ENCODE measurements around the gene HPCAL1.

The HPCAL1 gene

DNA sequence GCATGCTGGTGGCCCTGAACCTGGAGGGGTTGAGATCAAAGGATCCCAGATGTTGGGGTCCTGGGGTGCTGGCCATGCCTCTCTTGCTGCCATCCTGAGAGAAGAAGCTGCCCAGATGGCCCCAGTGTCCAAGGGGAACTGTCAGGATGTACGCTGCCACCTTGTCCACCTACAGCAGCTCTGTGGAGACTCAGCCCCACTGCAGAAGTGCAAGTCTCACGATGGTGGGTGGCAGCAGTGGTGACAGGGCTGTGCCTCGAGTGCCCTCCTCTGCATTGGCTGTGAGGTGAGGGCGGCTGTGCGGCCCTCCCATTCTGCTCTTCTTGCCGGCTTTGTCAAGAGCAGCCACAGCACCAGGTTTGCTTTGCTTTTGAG, 120.7 kb downstream of the HPCAL1 start:
- CTCF ChIA-PET = interaction anchor here (0.8 to 12.4 kb wide), 9 partner anchors 10 to 653 kb away, joined by 3 to 156 read pairs (median 5); no protein-coding TSS in a partner anchor
- POLR2A ChIA-PET = interaction anchor here (1.6 kb wide), 1 partner anchor 25 kb away, joined by 3 read pairs; the partner anchor contains the start of gene ODC1

GRCh38 chr2:10424051-10424450, 121.3 kb downstream of the HPCAL1 start:
- no peak overlapping the region for H3K4me3 ChIP-seq (ENCODE audit: low read depth, low read length)
- POLR2A ChIA-PET = interaction anchor here (1.6 kb wide), 1 partner anchor 24 kb away, joined by 3 read pairs; the partner anchor contains the start of gene ODC1
- CTCF ChIA-PET = interaction anchor here (0.8 to 12.4 kb wide), 14 partner anchors 8 to 654 kb away, joined by 3 to 156 read pairs (median 4); no protein-coding TSS in a partner anchor
- no peak for TF ChIP-seq CTCF (IDR thresholded peaks at IDR 0.05; ENCODE audit: insufficient read depth, low read length, missing control alignments)
- DNase-seq (ENCODE audit: low read depth, low spot score) = peak; percentile 80

More for the DNA sequence above, 120.7 kb downstream of the HPCAL1 start:
- DNase-seq (ENCODE audit: low read depth, low spot score) = no peak
- no peak overlapping the region for H3K4me3 ChIP-seq (ENCODE audit: low read depth, low read length)
- TF ChIP-seq CTCF (IDR thresholded peaks at IDR 0.05; ENCODE audit: insufficient read depth, low read length, missing control alignments) = no peak

DNA sequence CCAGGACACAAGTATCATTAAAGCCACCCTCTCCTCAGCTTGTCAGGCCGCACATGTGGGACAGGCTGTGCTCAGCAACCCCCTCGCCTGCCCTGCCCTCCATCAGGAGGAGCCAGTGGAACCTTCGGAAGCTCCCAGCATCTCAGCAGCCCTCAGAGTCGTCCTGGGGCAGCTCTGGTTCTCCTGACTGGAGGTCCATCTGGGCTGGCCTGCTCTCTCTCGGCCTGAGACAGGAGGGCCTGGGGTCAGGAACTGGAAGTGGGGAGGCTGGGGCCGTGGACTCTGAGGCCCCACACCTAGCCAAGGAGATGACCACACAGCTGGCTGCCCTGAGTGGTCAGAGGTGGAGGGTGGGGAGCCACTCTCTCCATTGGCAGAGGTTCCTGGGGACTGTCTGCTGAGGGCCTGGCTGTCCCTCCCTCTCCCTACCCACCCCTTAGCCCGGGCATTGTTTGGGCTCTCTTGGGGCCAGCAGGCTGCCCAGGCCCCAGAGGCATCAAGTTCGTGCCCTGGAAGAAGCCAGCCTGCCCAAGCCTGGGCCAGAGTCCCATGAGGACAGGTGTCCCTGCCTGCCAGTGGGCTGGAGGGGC, 122.3 kb downstream of the HPCAL1 start:
- TF ChIP-seq CTCF (IDR thresholded peaks at IDR 0.05; ENCODE audit: insufficient read depth, low read length, missing control alignments) = no peak
- H3K4me3 ChIP-seq (ENCODE audit: low read depth, low read length) = no peak overlapping the region
- POLR2A ChIA-PET = interaction anchor here (1.6 kb wide), 1 partner anchor 23 kb away, joined by 3 read pairs; the partner anchor contains the start of gene ODC1
- CTCF ChIA-PET = interaction anchor here (0.8 to 12.4 kb wide), 12 partner anchors 7 to 625 kb away, joined by 3 to 156 read pairs (median 6); no protein-coding TSS in a partner anchor
- DNase-seq (ENCODE audit: low read depth, low spot score) = no peak

- DNase-seq (ENCODE audit: low read depth, low spot score) = no peak
- no peak for TF ChIP-seq CTCF (IDR thresholded peaks at IDR 0.05; ENCODE audit: insufficient read depth, low read length, missing control alignments)
- no peak overlapping the region for H3K4me3 ChIP-seq (ENCODE audit: low read depth, low read length)
- CTCF ChIA-PET = interaction anchor here (2.3 to 12.4 kb wide), 4 partner anchors 10 to 353 kb away, joined by 15 to 156 read pairs (median 32); no protein-coding TSS in a partner anchor
- POLR2A ChIA-PET = no interaction called here
These were observed 123.0 kb downstream of the HPCAL1 start for GRCh38 chr2:10425699-10426098.

DNA sequence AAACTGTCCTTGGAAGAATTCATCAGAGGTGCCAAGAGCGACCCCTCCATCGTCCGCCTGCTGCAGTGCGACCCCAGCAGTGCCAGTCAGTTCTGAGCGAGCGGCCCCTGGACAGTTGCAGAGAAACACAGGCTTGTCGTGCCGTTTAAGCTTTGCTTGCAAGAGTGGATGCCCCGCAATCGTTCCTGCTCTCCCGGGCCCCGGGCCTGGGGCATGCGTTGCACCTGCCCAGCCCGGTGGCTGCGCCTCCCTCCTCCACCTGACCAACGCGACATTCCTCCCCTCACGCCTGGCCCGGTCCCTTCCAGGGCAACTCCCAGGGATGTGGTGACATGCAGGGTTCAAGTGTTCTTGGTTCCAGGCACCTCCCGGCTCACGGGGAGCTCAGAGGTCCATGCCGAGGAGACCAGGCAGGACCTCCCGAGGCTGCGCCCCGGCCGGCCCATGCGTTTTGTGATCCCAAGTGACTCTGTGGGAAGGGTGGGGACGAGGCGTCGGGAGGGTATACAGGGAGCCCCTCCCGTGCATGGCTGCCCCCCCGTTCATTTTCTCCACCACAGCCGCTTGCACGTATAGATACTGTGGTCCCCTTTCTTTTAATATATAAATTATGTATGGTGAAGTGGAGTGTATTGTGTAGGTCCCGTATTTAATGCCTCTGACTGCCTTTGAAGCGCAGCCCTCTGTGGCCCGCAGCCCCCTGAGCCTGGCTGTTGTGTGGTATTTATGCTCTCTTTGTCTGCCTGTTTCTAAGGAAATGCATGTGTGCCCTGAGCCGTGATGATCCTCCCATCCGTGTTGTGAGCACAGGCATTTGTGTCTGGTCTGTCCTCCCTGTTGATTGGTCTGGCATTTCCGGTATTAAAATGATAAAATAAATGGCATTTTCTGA, 124.3 kb downstream of the HPCAL1 start:
- no peak for TF ChIP-seq CTCF (IDR thresholded peaks at IDR 0.05; ENCODE audit: insufficient read depth, low read length, missing control alignments)

DNA sequence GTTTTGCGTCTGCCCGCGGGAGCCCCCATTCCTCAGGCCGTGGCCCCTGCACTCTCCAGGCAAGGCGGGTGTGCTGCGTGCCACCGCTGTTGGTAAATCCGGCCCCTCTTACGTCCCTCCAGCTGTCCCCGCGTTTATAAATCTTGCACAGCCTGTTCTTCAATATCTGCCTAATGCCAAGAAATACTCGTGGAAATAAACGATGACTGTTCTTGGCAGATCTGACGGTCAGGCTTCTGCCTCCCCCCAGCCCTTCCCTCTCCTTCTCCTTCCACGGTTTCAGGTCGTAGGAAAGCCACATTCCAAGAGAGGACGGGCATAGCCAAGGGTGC, 124.9 kb downstream of the HPCAL1 start:
- H3K4me3 ChIP-seq (ENCODE audit: low read depth, low read length) = no peak overlapping the region
- no peak for DNase-seq (ENCODE audit: low read depth, low spot score)
- TF ChIP-seq CTCF (IDR thresholded peaks at IDR 0.05; ENCODE audit: insufficient read depth, low read length, missing control alignments) = no peak
- ChIA-PET CTCF (interaction anchor here (1.2 to 4.2 kb wide), 4 partner anchors 285 to 355 kb away, joined by 3 to 18 read pairs (median 4); no protein-coding TSS in a partner anchor), POLR2A (no interaction called here)

More for the DNA sequence above, 124.3 kb downstream of the HPCAL1 start:
- ChIA-PET POLR2A (no interaction called here), CTCF (interaction anchor here (0.8 to 12.4 kb wide), 6 partner anchors 8 to 354 kb away, joined by 3 to 156 read pairs (median 16); no protein-coding TSS in a partner anchor)
- DNase-seq (ENCODE audit: low read depth, low spot score) = no peak
- H3K4me3 ChIP-seq (ENCODE audit: low read depth, low read length) = no peak overlapping the region

Data from AG04449 (cell line).